Omental fat pad (tissue), 4 donors: ENCODE measurements around the gene ZIK1. TPM values are rescaled to one million over a fixed set of nuclear protein-coding genes. Genes with fewer than 3 reads are reported as not detected.
A peak's percentile ranks its signal among the peaks of the same experiment; 100 is the strongest.

ENCODE experiments used
- ATAC-seq: fragments of 150-250 bp; one replicate; pipeline ENCODE4 v1.9.1; 2016; ENCODE audit warnings: mild to moderate bottlenecking, moderate library complexity; ENCODE audit not compliant: low FRiP score
- DNase-seq: peaks from one replicate; pipeline ENCODE4 v3.0.0-alpha.2; 2019; ENCODE audit warnings: low spot score
- total RNA-seq, 4 donors: library from RNA; depleted of rRNA; stranded (reverse); fragments of >200 nt; gene quantifications; one replicate each; pipeline ENCODE4 v1.1.0, GENCODE V29; 2016
- TF ChIP-seq, protein P1 (sequence below), 3 donors: fragments of 450-650 bp; IDR thresholded peaks; one replicate each; pipeline ENCODE4 v1.5.1; 2016 to 2017; ENCODE audit warnings: antibody characterized with exemption in 3 of 3, mild to moderate bottlenecking in 3 of 3, moderate library complexity in 2 of 3

ZIK1 gene
- 1 to 10 TPM; 1.3 to 3.5 (median 2.5) TPM for total RNA-seq

DNA sequence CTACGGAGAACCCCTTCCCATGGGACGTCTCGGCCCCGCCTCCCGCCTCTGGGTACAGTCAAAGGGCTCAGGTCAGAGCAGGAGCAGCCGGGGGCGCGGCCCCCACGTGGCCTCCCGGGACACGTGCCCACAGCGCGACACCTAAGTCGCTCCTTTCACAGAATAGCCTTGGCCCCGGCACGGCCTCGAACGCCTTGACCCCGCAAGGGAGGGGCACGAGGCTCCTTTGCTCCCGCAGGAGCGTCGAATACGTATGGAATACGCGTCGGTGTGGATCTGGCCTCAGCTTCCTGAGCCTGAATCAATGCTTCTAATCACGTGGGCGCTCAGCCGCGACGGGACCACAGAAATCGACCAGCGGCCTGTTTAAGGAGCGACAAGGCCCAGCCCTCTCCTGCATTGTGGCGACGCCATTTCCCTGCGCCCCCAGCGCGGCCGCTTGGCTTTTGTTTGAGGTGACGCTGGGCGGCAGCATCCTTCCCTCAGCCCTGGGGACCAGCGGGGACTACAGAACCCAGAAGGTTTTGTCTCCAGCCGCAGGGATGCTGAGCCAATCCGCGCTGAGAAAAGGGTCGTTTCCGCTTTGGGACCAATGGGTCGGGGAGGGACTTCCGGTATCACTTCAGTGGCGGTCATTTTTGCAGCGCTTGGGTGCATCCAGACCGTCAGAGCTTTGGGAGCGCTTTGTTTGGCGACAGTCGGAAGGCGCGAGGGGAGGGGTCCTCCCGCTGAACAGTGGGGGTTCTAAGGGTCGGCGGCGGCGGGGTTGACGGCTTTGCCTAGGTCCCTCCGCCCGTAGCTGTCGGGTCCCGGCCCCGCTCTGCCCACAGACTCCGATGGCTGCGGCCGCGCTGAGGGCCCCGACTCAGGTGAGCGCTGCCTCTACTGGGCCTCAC, at the start of gene ZIK1:
TSS of gene ZIK1 (plus strand) at position 625 of the 896 bp plus-strand sequence. CDS start at position 837, 212 bp downstream.
- DNase-seq (peak; percentile 69), ATAC-seq (peak; percentile 63)
- TF ChIP-seq, protein P1, sequence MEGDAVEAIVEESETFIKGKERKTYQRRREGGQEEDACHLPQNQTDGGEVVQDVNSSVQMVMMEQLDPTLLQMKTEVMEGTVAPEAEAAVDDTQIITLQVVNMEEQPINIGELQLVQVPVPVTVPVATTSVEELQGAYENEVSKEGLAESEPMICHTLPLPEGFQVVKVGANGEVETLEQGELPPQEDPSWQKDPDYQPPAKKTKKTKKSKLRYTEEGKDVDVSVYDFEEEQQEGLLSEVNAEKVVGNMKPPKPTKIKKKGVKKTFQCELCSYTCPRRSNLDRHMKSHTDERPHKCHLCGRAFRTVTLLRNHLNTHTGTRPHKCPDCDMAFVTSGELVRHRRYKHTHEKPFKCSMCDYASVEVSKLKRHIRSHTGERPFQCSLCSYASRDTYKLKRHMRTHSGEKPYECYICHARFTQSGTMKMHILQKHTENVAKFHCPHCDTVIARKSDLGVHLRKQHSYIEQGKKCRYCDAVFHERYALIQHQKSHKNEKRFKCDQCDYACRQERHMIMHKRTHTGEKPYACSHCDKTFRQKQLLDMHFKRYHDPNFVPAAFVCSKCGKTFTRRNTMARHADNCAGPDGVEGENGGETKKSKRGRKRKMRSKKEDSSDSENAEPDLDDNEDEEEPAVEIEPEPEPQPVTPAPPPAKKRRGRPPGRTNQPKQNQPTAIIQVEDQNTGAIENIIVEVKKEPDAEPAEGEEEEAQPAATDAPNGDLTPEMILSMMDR (IDR thresholded peaks at IDR 0.05), result no peak

DNA sequence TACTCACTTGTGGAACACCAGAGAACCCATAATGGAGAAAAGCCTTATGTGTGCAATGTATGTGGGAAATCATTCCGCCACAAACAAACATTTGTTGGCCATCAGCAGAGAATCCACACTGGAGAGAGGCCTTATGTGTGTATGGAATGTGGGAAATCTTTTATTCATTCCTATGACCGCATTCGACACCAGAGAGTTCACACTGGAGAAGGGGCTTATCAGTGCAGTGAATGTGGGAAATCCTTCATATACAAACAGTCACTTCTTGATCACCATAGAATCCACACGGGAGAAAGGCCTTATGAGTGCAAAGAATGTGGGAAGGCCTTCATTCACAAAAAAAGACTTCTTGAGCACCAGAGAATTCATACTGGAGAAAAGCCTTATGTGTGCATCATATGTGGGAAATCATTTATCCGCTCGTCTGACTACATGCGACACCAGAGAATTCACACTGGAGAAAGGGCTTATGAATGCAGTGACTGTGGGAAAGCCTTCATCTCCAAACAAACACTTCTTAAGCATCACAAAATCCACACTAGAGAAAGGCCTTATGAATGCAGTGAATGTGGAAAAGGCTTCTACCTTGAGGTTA, 45.9 kb upstream of the ZIK1 start:
- TF ChIP-seq, protein P1 (IDR thresholded peaks at IDR 0.05), result no peak
- DNase-seq (no peak), ATAC-seq (no peak)

DNA sequence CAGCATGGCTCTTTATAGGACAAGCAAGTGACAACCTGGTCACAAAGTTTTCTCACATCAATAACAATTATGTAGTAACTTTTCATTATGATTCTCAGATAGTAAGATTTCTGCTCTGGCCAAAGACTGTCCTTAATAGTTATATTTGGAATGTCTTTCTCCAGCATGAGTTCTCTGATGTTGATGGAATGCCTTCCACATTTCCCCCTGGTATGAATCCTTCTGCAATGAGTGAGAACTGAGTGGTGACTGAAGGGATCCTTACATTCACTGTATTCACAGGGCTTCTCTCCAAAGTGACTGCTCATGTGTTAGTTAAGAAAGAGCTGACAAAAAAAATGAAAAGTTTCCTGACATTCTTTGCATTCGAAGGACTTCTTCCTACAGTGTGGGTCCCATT, 37.4 kb upstream of the ZIK1 start:
- DNase-seq (no peak), ATAC-seq (no peak)
- TF ChIP-seq, protein P1 (IDR thresholded peaks at IDR 0.05), result no peak

DNA sequence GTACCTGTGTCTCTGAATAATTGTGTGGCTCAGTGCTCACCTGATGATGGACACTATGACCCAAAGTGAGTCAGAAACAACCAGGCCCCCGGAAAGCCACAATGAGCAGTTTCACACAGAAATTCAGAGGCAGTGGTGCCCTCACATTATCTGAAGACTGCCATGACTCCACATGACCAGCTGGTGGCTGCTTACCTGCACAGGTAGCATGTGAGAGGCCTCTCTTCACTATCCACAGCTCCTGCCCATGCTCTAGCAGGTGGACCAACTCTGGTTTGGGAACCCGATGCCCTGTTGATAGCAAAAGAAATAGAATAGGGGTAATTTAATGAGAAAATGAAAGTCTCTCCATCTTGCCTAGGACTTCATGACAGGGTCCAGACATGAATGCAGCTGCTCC, 31.5 kb upstream of the ZIK1 start:
- TF ChIP-seq, protein P1 (IDR thresholded peaks at IDR 0.05), result no peak
- DNase-seq (no peak), ATAC-seq (no peak)

DNA sequence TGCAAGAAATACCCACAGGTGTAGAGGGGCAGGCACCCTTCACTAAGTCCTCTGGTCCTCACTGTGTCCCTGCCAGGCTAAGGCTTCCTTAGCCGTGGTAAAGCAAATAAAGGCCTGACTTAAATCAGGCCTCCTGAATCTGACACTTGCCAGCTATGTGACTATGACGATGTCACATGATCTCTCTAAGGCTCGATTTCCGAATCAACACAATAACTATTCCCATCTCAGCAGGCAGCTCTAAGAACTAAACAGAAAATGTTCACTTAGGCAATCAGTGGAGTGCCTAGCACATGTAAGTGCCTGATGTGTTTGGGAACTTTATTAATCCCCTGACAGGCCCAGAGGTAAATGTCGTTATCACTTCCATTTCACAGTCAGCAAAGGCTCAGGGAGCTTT, 26.3 kb upstream of the ZIK1 start:
- DNase-seq (no peak), ATAC-seq (no peak)
- TF ChIP-seq, protein P1 (IDR thresholded peaks at IDR 0.05), result no peak

DNA sequence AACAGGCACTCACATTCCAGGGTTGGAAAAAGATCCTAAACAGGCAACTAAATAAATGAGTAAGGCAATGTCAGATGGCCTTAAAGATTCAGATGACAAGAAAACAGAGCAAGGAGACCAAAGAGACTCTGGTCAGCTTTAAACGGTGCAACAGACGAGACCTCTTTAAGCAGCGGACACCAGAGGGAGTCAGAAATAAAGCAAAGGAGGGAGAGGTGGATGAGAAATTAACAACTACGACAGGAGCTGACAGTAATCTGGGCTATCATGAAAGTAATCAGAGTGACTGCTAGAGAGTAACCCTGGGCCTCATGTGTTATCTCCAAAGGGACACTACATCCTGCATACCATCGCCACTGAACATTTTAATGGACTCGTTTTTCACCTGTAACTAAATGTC, 25.4 kb upstream of the ZIK1 start:
- ATAC-seq, result no peak
- TF ChIP-seq, protein P1 (IDR thresholded peaks at IDR 0.05), result no peak
- DNase-seq, result no peak
